A172 (cell line): ENCODE results near the gene UGT2A3. TPM values are rescaled to one million over a fixed set of nuclear protein-coding genes. Genes with fewer than 3 reads are reported as not detected.

ENCODE experiments used
- DNase-seq: peaks from one replicate; pipeline ENCODE4 v3.0.0-alpha.2; 2015; ENCODE audit warnings: low spot score
- total RNA-seq: library from RNA; depleted of rRNA; stranded (reverse); fragments of >200 nt; shearing (Covaris generic); gene quantifications from 2 replicates; pipeline ENCODE4 v1.2.3, GENCODE V29; 2014; rRNA removed

The UGT2A3 gene
- total RNA-seq, 1 experiment from 2014 or later: not detected

DNA sequence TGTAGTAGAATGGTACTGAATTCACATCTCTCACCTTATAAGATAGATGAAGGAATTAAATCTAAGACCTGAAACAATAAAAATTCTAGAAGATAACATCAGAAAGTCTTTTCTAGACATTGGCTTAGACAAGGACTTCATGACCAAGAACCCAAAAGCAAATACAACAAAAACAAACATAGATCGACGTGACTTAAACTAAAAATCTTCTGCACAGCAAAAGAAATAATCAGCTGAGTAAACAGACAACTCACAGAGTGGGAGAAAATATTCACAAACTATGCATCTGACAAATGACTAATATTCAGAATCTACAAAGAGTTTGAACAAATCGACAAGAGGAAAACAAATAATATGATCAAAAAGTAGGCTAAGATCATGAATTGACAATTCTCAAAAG is 38.8 kb downstream of the UGT2A3 start:
- no peak for DNase-seq

DNA sequence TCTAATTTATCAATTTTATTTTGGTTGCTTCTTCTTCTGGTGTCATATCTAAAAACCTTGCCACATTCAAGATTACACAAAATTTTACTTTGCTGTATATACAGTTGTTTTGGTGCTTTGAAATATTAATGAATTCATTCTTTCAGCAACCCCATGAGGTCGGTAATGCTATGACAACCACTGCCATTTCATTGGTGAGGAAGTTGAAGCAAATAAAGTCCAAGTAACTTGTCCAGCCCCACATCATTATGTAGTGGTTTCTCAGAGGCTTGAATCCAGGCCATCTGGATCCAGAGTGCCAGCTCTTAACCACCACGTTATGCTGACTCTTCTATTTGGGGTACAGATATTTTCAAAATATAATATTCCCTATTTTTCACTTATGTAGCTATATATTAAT is 42.2 kb downstream of the UGT2A3 start:
- DNase-seq: no peak

DNA sequence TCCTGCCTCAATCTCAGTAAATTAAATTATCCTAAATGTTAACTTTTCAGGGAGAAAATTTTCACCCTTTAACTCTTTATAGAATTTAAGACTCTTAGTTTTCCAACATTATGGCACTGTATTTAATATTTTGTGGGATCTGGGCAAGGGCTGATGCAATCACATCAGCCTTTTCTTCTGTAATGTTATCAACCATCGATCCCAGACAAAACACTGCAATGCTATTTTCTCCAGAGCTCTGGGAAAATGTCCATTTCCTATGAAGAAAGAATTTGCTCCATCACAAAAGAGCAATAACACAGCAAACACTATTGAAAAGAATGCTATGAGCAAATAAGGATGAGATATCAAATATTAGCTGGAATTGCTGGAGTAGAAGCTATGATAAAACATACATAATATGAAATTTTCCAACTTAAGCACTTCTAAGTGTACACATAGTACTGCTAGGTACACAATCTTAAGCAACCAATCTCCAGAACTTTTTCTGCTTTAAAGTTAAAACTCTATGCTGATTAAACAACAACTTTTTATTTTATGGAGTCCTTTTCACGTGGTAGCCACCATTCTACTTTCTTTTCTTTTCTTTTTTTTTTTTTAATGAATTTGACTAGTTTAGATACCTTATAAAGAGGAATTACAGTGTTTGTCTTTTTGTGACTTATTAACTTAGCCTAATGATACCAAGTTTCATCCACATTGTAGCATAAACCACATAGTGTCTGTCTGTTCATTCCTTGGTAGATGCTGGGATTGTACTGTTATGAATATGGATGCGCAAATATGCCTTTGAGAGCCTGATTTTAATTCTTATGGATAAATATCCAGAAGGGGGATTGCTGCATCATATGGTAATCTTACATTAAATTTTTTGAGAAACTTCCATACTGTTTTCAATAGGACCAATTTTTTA is 43.6 kb downstream of the UGT2A3 start:
- DNase-seq: no peak

- DNase-seq: no peak
Measured at GRCh38 chr4:68907245-68907644, 44.4 kb downstream of the UGT2A3 start.

GRCh38 chr4:68906780-68907137 is 44.8 kb downstream of the UGT2A3 start:
- no peak for DNase-seq

- DNase-seq: no peak
Measured at GRCh38 chr4:68905939-68906779, 45.4 kb downstream of the UGT2A3 start.

DNA sequence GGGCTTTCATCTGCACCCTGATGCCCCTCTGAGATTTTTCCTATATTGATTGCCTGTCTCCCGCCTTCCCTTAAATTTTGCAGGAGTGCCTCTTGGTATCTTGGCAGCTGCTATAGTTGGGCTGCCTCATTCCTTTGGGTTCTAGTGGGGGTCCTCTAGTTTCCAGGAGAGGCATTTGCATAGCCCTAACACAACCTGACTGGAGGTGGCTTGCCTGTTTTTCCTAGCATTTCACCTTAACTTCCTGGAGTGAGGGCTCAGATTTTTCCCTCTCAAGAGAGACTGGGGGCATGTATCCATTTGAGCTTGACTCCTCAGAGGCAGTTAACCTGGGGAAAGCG is 46.0 kb downstream of the UGT2A3 start:
- no peak for DNase-seq

DNA sequence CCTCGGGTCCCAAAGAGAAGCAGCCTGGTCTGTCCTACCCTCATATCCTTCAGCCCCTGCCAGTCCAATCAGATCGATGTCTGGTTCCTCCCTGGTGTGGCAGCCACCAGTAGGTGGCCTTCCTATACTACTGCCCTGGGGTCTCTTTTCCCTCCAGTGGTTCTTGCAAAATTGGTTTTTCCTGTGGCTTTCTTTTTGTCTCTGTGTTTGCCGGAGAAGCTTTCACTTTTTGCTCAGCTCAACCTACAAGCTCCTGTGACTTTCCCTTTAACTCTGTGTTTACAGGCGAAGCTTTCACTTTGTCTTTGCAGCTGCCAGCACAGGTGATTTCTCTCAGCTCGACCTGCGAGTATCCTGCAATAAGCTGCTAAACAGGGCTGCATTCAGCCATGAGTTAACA is 46.8 kb downstream of the UGT2A3 start:
- no peak for DNase-seq

- DNase-seq: no peak
Measured at GRCh38 chr4:68896749-68897148, 54.9 kb downstream of the UGT2A3 start.

GRCh38 chr4:68895561-68896198 is 55.9 kb downstream of the UGT2A3 start:
- peak; percentile 49 for DNase-seq

DNA sequence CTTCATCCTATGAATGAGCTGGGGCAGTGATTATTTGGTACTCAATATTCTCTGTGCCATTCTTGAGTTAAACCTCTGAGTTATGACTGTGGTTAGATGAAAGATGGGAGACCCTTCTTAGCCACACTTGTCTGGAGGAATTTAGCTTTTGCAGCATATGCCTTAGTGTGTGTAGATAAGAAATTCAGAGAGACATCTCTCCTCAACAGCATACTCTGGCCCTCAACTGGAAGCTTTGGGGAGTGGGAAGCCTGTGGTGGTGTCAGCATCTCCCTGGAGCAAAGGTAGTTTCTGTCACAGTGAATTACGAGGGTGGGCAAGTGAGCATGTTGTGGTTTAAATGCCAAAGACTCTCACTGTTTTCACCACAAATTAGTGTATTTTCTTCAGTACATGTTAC is 58.7 kb downstream of the UGT2A3 start:
- DNase-seq: no peak

GRCh38 chr4:68891678-68892077 is 59.9 kb downstream of the UGT2A3 start:
- DNase-seq: no peak

DNA sequence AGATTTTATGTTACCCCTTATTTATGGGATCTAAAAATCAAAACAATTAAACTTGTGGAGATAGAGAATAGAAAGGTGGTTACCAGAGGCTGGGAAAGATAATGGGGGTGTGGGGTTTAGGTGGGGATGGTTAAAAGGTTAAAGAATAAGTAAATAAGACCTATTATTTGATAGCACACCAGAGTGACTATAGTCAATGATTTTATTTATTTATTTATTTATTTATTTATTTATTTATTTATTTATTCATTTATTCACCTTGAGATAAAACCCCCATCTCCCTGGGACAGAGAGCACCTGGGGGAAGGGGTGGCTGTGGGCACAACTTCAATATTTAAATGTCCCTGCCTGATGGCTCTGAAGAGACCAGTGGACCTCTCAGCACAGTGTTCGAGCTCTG is 66.1 kb downstream of the UGT2A3 start:
- no peak for DNase-seq

DNA sequence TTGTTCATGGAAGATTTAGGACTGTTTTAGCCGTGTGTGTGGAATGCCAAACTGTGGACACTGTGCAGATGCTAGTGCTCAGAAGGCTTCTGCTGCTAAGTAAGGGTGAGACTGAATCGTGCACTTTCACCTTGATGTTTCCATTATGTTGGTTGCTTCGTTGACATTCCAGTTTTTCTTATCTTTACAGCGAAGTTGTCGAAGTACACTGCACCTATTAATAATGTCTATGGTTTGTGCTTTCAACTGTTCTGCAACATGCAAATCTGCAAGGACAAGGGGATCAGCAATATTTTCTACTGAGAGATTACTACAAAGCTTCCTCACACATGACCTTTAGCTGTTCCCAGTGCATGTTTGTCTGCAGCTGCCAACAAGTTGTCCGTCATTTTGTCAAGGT is 67.7 kb downstream of the UGT2A3 start:
- no peak for DNase-seq

Other genes with a start within 250 kb of the UGT2A3 start
- gene UGT2B10, start 135.8 kb downstream of the UGT2A3 start, total RNA-seq: not detected in 2 replicates
- 0.22 TPM in 1 of 2 replicates, not detected in the other for gene UGT2B7, start 144.7 kb upstream of the UGT2A3 start, total RNA-seq